Stomach smooth muscle (tissue), 2 donors: Measurements from ENCODE around the gene SEC63.
A peak's percentile ranks its signal among the peaks of the same experiment; 100 is the strongest.
"Not testable (repeated sequence)": the region's sequence is repeated elsewhere in the genome, so short reads cannot be mapped to it uniquely, and the experiment has no call there.

ENCODE experiments used
- H3K27ac ChIP-seq: one replicate; pipeline ENCODE4 v1.7.0; 2013; ENCODE audit warnings: mild to moderate bottlenecking, low read length, inconsistent platforms
- H3K27me3 ChIP-seq, 2 donors: one replicate each; pipeline ENCODE4 v1.7.0; 2013; ENCODE audit warnings: low read length in 2 of 2; ENCODE audit not compliant: insufficient read depth in 2 of 2, control insufficient read depth in 1 of 2
- H3K36me3 ChIP-seq, 2 donors: one replicate each; pipeline ENCODE4 v1.7.0; 2013; ENCODE audit warnings: low read length in 2 of 2; ENCODE audit not compliant: control insufficient read depth in 2 of 2, insufficient read depth in 2 of 2
- H3K4me1 ChIP-seq: one replicate; pipeline ENCODE4 v1.7.0; 2013; ENCODE audit warnings: low read length; ENCODE audit not compliant: control insufficient read depth, insufficient read depth
- H3K4me3 ChIP-seq, 2 donors: one replicate each; pipeline ENCODE4 v1.7.0; 2013; ENCODE audit warnings: low read length in 2 of 2
- H3K9ac ChIP-seq, 2 donors: one replicate each; pipeline ENCODE4 v1.7.0; 2013; ENCODE audit warnings: low read length in 2 of 2, mild to moderate bottlenecking in 1 of 2
- H3K9me3 ChIP-seq, 2 donors: one replicate each; pipeline ENCODE4 v1.7.0; 2013; ENCODE audit warnings: low read length in 2 of 2; ENCODE audit not compliant: control insufficient read depth in 2 of 2
- donor health status: healthy.
- donor health status: Pancreatic carcinoma.

SEC63 gene, protein sequence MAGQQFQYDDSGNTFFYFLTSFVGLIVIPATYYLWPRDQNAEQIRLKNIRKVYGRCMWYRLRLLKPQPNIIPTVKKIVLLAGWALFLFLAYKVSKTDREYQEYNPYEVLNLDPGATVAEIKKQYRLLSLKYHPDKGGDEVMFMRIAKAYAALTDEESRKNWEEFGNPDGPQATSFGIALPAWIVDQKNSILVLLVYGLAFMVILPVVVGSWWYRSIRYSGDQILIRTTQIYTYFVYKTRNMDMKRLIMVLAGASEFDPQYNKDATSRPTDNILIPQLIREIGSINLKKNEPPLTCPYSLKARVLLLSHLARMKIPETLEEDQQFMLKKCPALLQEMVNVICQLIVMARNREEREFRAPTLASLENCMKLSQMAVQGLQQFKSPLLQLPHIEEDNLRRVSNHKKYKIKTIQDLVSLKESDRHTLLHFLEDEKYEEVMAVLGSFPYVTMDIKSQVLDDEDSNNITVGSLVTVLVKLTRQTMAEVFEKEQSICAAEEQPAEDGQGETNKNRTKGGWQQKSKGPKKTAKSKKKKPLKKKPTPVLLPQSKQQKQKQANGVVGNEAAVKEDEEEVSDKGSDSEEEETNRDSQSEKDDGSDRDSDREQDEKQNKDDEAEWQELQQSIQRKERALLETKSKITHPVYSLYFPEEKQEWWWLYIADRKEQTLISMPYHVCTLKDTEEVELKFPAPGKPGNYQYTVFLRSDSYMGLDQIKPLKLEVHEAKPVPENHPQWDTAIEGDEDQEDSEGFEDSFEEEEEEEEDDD

DNA sequence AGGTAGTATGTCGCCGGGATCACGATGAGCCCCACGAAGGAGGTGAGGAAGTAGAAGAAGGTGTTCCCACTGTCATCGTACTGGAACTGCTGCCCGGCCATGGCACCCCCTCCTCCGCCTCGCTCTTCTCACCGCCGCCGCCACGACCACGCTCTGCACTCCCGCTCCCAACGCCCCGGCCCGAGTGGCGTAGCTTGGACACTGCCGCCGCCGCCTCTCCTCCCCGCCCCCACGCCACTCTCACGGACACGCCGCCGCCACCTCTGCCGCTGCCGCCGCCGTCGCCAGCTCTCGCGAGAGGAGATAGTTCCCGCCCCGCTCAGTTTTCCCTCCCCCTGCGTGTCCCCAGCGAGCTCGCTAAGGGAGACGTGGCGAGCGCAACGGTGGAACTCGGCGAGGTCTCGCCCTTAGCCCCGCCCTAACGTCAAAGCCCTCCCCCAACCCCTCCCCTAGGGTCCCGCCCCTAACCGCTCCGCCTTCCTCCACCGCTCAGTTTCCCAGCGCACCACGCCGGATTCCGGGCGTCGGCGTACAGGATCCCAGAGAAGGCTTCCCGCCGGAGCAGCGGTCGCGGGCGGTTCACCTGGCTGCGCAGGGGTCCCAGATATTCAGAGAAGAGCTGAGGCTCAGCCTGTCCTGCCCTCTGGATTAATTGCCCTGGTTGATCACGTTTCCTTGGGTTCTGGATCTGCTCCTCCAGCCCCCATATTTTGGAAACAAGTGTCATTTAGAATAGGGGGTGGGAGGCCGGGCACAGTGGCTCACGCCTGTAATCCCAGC, at the start of gene SEC63:
TSS of gene SEC63 (minus strand) at position 300 of the 780 bp plus-strand sequence. CDS start at position 101, 199 bp downstream.
- no peaks in the 10 kb centered on the region for H3K36me3 ChIP-seq
- peak within 1 kb of the TSS; percentile 77 for H3K27ac ChIP-seq

DNA sequence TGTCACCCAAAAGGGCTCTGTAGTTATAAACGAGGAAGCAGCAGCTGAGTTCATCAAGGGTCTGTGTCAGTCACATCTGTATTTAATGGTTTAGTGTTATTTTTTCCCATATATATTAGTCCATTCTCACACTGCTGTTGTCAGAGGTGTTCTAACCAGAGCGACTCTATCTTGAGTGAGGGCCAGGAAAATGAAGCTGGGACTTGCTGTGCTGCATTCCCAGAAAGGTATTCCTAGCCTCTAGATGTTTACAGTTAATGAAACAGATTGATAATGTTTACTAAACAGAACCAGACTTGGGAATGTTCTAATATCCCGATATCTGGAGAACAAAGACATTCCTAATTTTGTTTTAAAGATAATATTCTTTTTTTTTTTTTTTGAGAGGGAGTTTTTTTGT, 48.0 kb upstream of the SEC63 start:
- H3K4me3 ChIP-seq: no peak overlapping the region
- H3K4me1 ChIP-seq: no peaks in the 10 kb centered on the region
- no peaks in the 10 kb centered on the region for H3K36me3 ChIP-seq
- H3K27me3 ChIP-seq: no peaks in the 10 kb centered on the region
- H3K9me3 ChIP-seq: peaks cover 6 to 9% of the 10 kb centered on the region in 2 donors
- no peak overlapping the region for H3K9ac ChIP-seq
- no peak overlapping the region for H3K27ac ChIP-seq

More for the DNA sequence above, at the start of gene SEC63:
- Histone ChIP-seq H3K4me3 (peak within 1 kb of the TSS; percentile 94 to 97), H3K27me3 (no peaks in the 10 kb centered on the region), H3K9ac (peak within 1 kb of the TSS; percentile 89 to 91), H3K4me1 (peaks cover 12% of the 10 kb centered on the region), H3K9me3 (no peaks in the 10 kb centered on the region)

DNA sequence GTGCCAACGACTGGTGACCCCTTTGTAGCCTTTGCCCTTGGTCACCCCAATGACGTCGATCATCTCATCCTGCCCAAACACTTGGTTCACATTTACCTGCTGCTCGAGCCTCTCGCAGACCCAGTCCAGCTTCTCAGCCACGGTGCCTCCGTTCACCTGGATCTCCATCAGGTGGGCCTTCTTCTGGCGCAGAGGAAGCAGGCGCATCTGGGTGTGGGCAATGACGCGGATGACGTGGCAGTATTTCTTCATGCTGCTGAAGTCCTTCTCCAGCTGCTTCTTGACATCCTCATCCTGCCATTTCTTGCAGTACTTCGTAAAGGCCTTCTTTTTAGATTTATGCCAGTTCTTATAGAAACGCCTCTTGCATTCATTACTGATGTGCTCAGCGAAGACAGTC, 46.9 kb upstream of the SEC63 start:
- Histone ChIP-seq H3K36me3 (no peaks in the 10 kb centered on the region), H3K27ac (no peak overlapping the region), H3K4me3 (no peak overlapping the region), H3K9me3 (peaks cover 6 to 9% of the 10 kb centered on the region in 2 donors), H3K27me3 (no peaks in the 10 kb centered on the region), H3K4me1 (no peaks in the 10 kb centered on the region), H3K9ac (no peak overlapping the region)

DNA sequence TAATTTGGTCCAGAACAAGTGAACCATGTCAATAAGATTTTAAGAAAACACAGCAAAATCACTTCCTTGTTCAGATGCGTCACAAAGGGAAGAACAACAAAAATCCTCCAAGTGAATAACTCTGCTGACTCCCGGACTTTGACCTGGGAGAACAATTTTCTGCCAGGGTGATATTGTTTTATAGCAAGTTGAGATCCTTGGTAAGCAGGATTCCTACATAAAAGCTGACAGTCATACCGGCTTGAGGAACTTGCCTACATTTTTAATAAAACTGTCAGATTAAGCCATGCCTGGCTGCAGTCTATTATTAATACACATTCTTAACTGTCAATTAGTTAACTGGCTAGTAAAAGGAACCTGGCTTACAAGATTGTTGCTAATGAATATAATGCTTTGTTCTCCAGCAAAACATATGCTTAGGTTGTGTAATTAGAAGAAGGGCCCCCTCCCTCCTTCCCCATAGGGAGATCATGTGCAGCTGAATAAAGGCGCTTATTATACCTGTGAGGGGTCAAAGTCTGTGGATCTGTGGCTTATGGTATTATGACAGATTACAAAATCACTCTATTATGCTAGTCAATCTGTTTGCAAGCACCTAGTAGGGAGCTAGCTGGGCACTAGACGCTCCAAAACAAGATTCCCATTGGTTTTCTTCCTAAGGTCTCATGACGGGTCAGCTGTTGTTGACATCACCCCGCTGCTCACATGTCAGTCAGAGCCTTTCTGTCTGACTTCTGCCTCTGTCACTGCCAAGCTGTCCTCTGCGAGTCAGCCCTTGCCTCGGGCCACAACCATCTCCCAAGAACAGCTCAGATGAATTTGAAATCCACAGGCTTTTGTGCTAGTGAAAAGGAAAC, 44.6 kb upstream of the SEC63 start:
- Histone ChIP-seq H3K27me3 (no peaks in the 10 kb centered on the region), H3K36me3 (no peaks in the 10 kb centered on the region), H3K9me3 (no peaks in the 10 kb centered on the region), H3K4me3 (no peak overlapping the region), H3K4me1 (no peaks in the 10 kb centered on the region), H3K9ac (no peak overlapping the region), H3K27ac (no peak overlapping the region)

DNA sequence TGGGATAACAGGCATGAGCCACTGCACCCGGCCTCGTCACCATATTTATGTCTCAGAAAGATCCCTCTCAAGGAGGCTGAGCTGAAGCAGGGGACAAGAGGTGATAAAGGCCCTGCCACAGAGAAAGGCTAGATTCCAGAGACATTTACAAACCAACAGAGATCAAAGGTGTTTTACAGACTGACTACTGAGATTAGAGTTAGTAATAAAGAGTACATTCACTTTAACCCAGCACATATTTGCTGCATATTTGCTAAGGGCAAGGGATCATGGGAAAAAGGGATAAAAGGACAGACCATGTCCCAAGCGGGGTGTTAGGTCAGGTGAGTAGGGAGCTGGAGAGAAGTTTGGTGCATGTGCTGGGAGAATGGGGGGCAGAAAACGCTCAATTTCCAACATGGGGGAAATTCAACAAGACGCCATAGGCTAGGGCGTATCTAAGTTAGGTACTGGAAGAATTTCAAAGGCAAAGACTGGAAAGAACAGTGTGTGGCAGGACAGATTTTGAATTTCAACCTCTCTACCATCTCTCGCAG, 43.8 kb upstream of the SEC63 start:
- H3K4me3 ChIP-seq: no peak overlapping the region
- H3K27me3 ChIP-seq: no peaks in the 10 kb centered on the region
- no peak overlapping the region for H3K27ac ChIP-seq
- H3K9ac ChIP-seq: no peak overlapping the region
- no peaks in the 10 kb centered on the region for H3K9me3 ChIP-seq
- no peaks in the 10 kb centered on the region for H3K36me3 ChIP-seq
- H3K4me1 ChIP-seq: no peaks in the 10 kb centered on the region

DNA sequence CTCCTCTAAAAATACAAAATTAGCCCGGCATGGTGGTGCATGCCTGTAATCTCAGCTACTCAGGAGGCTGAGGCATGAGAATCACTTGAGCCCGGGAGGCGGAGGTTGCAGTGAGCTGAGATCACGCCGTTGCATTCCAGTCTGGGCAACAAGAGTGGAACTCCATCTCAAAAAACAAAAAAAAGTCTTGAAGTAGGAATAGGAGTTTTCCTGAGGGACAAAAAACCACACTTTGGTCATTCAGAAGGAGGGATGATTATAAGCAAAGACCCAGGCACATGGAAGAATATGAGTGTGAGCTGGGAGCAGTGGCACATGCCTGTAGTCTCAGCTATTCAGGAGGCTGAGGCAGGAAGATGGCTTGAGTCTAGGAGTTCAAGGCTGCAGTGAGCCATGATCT, 42.3 kb upstream of the SEC63 start:
- H3K36me3 ChIP-seq, H3K4me3 ChIP-seq, H3K27ac ChIP-seq, H3K27me3 ChIP-seq, H3K9ac ChIP-seq, H3K4me1 ChIP-seq, H3K9me3 ChIP-seq: not testable (repeated sequence)

DNA sequence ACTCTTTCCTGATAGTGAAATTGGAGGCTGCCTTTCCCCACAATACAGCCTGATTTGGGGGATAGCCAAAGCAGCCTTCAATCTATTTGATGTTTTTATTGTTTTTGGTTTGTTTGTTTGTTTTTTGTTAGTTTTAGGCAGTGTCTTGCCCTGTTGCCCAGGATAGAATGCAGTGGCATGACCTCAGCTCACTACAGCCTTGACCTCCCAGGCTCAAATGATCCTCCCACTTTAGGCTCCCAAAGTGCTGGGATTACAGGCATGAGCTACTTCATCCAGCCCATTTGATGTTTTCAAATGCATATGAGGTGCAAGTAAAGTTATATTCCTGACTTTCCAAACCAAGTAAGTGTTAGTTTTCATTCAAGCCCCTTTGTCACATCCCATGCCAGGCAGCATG, 41.3 kb upstream of the SEC63 start:
- no peak overlapping the region for H3K9ac ChIP-seq
- no peaks in the 10 kb centered on the region for H3K4me1 ChIP-seq
- H3K27me3 ChIP-seq: no peaks in the 10 kb centered on the region
- H3K27ac ChIP-seq: no peak overlapping the region
- H3K4me3 ChIP-seq: no peak overlapping the region
- no peaks in the 10 kb centered on the region for H3K36me3 ChIP-seq
- no peaks in the 10 kb centered on the region for H3K9me3 ChIP-seq

DNA sequence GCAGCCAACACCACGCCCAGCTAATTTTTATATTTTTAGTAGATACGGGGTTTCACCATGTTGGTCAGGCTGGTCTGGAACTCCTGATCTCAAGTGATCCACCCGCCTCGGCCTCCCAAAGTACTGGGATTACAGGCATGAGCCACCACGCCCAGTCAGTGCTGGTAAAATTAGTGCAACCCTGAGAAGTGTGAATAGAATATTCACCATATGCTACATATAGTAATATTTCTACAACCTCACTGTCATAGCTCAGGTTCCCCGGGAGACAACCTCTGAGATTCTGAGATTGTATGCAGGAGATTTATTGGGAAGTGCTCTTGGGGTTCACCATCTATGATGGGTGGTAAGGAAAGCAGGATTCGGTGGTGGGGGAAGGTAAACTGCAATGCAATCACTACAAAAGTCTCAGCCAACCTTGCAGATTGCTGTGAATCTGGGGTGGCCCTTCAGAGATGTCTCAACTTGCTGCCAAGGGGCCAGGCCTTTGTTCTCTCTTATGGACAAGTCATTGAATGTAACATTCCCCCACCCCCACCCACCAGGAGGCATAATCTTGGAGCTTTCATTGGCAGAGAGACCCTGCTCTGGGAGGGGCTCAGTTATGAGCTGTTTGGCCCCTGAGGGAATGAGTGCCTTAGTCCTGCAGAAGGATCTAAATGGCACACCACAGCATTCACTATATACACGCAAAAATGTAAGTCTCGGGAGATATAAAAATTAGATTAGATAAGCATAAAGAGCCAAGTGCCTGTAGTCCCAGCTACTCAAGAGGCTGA, 34.0 kb upstream of the SEC63 start:
- Histone ChIP-seq H3K27ac (no peak overlapping the region), H3K4me1 (no peaks in the 10 kb centered on the region), H3K9me3 (no peaks in the 10 kb centered on the region), H3K36me3 (no peaks in the 10 kb centered on the region), H3K27me3 (no peaks in the 10 kb centered on the region), H3K9ac (no peak overlapping the region), H3K4me3 (no peak overlapping the region)

DNA sequence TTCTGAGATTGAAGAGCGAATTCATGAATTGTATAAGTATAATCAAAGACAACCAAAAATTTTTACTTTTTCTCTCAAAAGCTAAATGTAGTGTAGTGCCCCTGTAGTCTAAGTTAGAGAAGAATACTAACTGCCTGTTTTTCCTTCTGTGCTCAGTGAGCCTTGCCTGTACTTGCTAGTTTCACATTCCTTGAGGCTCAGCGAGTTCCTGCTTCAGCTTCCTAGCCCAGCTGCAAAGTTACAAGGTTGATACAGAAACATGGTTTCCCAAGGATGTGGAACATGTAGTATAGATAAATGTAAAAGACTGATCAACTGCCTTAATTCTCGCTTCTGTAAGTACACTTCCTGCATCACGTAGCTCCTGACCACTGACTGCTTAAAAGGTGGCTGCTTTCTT, 33.1 kb upstream of the SEC63 start:
- Histone ChIP-seq H3K4me3 (no peak overlapping the region), H3K9me3 (no peaks in the 10 kb centered on the region), H3K9ac (no peak overlapping the region), H3K27me3 (no peaks in the 10 kb centered on the region), H3K27ac (no peak overlapping the region), H3K36me3 (no peaks in the 10 kb centered on the region), H3K4me1 (no peaks in the 10 kb centered on the region)
